HUES48 (cell line): ENCODE results near the gene PRR12.
A peak's percentile ranks its signal among the peaks of the same experiment; 100 is the strongest.

Source experiments
- H3K27ac ChIP-seq: one replicate; pipeline ENCODE4 v1.7.0; 2013; ENCODE audit warnings: low read depth, low read length, inconsistent platforms
- H3K27me3 ChIP-seq: 2 replicates; pipeline ENCODE4 v1.6.1; 2013; ENCODE audit warnings: mild to moderate bottlenecking, low read length; ENCODE audit not compliant: control insufficient read depth, insufficient read depth
- H3K36me3 ChIP-seq: 2 replicates; pipeline ENCODE4 v1.6.1; 2013; ENCODE audit warnings: low read length; ENCODE audit not compliant: control insufficient read depth, insufficient read depth
- H3K4me1 ChIP-seq: 2 replicates; pipeline ENCODE4 v1.6.1; 2013; ENCODE audit warnings: mild to moderate bottlenecking, low read length; ENCODE audit not compliant: control insufficient read depth, insufficient read depth
- H3K4me3 ChIP-seq: 2 replicates; pipeline ENCODE4 v1.5.1; 2013; ENCODE audit warnings: mild to moderate bottlenecking, low read depth, low read length
- H3K9ac ChIP-seq: 2 replicates; pipeline ENCODE4 v1.6.1; 2013; ENCODE audit warnings: mild to moderate bottlenecking, low read depth, low read length, moderate library complexity
- H3K9me3 ChIP-seq: 2 replicates; pipeline ENCODE4 v1.6.1; 2013; ENCODE audit warnings: low read length; ENCODE audit not compliant: control insufficient read depth, insufficient read depth

PRR12 gene

DNA sequence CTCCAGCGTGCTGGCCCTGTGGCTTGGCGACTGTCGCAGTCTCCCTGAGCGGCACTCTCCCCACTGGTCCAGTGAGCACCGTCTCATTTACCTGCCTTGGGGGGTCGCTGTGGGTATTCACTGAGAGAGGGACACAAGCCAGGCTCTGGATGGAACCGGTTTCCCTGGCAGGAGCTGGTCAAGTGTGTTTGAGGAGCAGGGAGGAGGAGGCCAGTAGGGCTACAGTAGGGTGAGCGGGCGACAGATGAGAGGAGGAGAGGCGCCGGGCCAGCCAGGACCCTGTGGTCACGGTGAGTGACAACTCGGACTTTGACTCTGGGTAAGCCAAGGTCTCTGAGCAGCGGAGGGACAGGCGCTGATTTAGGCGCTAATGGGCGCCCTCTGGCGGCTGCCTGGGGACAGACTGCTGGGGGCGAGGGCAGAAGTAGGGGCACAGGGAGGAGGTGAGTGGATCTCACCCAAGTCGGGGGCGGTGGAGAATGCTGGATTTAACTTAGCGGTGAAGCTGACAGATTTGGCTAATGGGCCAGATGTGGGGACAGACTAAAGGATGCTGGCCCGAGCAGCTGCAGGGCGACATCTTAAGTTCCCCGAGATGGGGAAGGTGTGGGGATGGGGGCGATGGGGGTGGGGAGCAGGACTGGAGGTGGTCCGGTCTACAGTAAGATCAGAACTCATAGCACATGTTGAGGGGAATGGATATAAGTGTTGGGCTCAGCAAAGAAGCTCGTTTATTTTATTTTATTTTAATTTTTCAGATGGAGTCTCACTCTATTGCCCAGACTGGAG lies 81.3 kb downstream of the PRR12 start:
- Histone ChIP-seq H3K36me3 (peaks cover 36% of the 10 kb centered on the region), H3K27ac (peak overlapping the region; percentile 75), H3K9ac (peak overlapping the region; percentile 29; the same call in 1 of the 2 replicates), H3K9me3 (no peaks in the 10 kb centered on the region), H3K27me3 (no peaks in the 10 kb centered on the region), H3K4me1 (peaks cover 6% of the 10 kb centered on the region; the same call in 1 of the 2 replicates), H3K4me3 (peak overlapping the region; percentile 49)
